ENCODE measurements around the gene ARRB1.

Gene ARRB1

DNA sequence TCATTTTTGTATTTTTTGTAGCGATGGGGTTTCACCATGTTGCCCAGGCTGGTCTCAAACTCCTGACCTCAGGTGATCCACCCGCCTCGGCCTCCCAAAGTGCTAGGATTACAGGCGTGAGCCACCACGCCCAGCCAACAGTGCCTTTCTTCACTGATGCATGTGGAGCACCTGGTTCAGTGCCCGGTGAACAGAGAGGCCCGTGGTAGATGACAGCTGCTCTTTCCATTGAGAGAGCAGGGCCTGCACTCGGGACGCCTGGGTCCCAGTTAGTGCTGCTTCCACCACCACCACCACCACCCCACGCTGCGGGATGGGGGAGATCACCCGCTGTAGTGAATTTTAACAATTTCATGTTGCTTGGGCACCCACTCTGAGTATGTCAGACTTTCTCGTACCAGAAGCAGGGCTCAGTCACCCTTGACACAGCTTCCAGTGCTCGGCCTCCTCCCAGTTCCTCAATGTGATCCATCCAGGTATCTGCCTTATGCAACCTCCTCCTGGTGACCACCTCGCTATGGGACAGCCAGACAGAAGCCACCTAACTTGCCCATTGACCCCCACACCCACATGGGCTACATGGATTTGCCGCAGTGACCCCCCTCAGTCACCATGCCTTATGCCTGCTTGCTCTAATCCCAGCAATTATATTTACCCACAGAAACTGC lies 36.6 kb downstream of the ARRB1 start:
- TF ChIP-seq, protein P1, sequence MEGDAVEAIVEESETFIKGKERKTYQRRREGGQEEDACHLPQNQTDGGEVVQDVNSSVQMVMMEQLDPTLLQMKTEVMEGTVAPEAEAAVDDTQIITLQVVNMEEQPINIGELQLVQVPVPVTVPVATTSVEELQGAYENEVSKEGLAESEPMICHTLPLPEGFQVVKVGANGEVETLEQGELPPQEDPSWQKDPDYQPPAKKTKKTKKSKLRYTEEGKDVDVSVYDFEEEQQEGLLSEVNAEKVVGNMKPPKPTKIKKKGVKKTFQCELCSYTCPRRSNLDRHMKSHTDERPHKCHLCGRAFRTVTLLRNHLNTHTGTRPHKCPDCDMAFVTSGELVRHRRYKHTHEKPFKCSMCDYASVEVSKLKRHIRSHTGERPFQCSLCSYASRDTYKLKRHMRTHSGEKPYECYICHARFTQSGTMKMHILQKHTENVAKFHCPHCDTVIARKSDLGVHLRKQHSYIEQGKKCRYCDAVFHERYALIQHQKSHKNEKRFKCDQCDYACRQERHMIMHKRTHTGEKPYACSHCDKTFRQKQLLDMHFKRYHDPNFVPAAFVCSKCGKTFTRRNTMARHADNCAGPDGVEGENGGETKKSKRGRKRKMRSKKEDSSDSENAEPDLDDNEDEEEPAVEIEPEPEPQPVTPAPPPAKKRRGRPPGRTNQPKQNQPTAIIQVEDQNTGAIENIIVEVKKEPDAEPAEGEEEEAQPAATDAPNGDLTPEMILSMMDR (IDR thresholded peaks at IDR 0.05; ENCODE audit: control extremely low read depth, extremely low read depth, low read depth, missing control alignments): no peak
- DNase-seq (ENCODE audit: extremely low spot score): no peak
- CTCF ChIA-PET: no interaction called here
- POLR2A ChIA-PET: no interaction called here

DNA sequence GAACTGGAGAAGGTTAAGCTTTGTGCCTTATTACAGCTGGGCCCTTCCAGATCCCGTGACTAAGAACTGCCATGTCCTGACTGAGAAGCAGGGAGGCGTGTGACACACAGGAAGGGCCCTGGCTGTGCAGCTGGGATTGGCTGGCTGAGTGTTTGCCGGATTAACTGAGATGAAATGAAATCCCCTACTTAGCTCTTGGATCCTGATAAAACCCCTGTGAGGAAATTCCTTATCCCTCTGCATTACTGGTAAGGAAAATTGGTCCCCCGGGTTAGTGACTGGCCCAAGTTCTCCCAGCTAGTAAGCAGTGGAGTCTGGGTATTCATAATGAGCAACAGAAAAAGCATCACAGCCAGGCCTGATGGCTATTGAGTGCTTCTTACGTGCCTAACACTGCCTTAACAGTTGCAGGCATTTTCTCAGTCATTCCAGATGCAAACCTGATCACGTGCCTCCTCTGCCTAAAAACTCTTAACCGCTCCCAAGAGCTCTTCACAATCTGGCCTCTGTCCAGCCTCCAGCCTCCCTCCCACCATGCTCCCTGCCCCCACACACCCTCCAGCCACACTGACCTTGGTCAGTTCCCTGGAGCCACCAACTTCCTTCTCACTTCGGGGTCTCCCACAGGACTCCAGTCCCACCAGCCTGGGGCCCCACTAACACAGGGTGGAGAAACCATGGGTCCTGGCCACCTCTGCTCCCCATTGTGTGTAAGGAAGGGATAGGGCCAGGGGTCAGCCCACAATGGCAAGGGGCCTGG lies 37.8 kb downstream of the ARRB1 start:
- TF ChIP-seq, protein P1 (IDR thresholded peaks at IDR 0.05; ENCODE audit: control extremely low read depth, extremely low read depth, low read depth, missing control alignments): no peak
- CTCF ChIA-PET: interaction anchor here (0.7 to 0.9 kb wide), 2 partner anchors 10 to 72 kb away, joined by 3 read pairs; no protein-coding TSS in a partner anchor
- DNase-seq (ENCODE audit: extremely low spot score): no peak
- POLR2A ChIA-PET: no interaction called here

DNA sequence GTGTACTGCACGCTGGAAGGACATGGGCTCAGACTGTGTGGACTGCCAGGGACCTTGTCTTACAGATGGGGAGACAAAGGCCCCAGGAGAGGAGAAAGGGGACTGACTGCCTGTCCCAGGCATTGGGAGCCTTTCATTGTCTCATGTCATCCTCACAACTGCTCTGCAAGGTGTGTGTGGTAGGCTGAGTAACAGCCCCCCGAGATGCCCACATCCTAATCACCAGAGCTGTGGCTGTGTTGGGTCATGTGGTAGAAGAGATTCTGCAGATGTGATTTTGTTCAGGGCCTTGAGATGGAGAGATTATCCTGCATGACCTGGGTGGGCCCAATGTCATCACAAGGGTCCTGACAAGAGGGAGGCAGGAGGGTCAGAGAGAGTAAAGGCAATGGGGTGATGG lies 39.1 kb downstream of the ARRB1 start:
- ChIA-PET CTCF (no interaction called here), POLR2A (no interaction called here)
- DNase-seq (ENCODE audit: extremely low spot score): no peak
- TF ChIP-seq, protein P1 (IDR thresholded peaks at IDR 0.05; ENCODE audit: control extremely low read depth, extremely low read depth, low read depth, missing control alignments): no peak

DNA sequence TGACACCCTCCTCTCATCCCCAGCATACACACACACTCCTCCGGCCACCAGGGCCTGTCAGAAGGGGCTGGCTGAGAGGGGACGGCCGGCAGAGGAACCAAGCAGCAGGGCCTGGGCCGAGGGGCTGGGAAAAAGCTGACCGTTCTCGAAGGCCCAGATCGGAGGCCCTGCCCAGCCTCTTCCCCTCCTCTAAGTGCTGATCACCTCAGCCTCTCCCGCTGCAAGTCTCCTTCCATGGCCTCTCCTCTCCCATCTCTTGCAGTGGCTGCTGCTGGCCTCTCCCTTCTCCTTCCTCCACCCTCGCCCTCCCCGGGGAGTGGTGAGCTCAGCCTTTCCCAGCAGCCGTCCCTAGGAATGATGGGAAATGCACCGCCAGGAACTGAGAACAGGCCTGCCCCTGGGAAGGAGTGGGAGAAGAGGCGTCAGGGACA lies 39.6 kb downstream of the ARRB1 start:
- DNase-seq (ENCODE audit: extremely low spot score): no peak
- TF ChIP-seq, protein P1 (IDR thresholded peaks at IDR 0.05; ENCODE audit: control extremely low read depth, extremely low read depth, low read depth, missing control alignments): no peak
- ChIA-PET POLR2A (no interaction called here), CTCF (no interaction called here)

DNA sequence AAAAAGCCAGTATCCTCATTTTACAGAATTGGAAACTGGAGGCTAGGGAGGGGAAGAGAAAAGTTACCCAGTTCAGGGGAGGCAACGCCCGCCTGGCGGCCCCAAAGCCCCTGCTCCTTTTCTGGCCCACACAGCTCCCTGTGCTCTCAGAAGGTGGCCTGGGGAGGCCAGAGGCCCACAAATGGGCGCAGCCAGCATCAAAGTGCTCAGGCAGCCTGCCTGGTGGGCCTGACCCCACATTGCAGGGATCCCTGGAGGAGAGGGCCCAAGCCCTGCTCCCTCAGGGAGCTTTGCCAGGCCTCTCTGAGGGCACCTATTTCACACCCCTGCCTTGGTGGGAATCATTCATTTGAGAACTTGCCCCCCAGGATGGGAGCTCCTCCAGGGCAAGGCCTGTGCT lies 42.5 kb downstream of the ARRB1 start:
- DNase-seq (ENCODE audit: extremely low spot score): no peak
- POLR2A ChIA-PET: no interaction called here
- CTCF ChIA-PET: interaction anchor here (0.9 to 2.5 kb wide), 4 partner anchors 29 to 80 kb away, joined by 3 to 5 read pairs (median 3); no protein-coding TSS in a partner anchor
- TF ChIP-seq, protein P1 (IDR thresholded peaks at IDR 0.05; ENCODE audit: control extremely low read depth, extremely low read depth, low read depth, missing control alignments): no peak

DNA sequence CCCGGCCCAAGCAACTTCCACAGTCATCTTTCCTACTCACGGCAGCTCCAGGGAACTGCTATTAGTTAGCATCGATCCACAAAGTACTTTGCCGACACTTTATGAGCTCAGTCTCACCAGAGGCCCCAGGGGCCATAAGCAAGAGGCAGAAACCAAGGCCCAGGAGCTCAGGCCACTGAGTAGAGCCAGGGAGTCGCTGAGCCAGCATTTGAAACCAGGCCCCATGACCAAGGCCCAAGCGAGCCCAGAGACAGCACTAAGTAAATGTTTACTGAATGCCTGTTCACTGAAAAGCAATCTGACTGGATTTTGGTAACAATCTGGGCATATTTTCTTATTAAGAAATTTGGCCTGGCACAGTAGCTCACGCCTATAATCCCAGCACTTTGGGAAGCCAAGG lies 43.3 kb downstream of the ARRB1 start:
- POLR2A ChIA-PET: no interaction called here
- DNase-seq (ENCODE audit: extremely low spot score): no peak
- CTCF ChIA-PET: interaction anchor here (0.9 to 2.5 kb wide), 4 partner anchors 28 to 81 kb away, joined by 3 to 5 read pairs (median 3); no protein-coding TSS in a partner anchor
- TF ChIP-seq, protein P1 (IDR thresholded peaks at IDR 0.05; ENCODE audit: control extremely low read depth, extremely low read depth, low read depth, missing control alignments): no peak
